Measurements from ENCODE around the gene DGKG. TPM values are rescaled to one million over a fixed set of nuclear protein-coding genes. Genes with fewer than 3 reads are reported as not detected.

Gene DGKG
- total RNA-seq, 4 donors from 2014 or later, result 1.1 to 9.5 (median 1.7) TPM

DNA sequence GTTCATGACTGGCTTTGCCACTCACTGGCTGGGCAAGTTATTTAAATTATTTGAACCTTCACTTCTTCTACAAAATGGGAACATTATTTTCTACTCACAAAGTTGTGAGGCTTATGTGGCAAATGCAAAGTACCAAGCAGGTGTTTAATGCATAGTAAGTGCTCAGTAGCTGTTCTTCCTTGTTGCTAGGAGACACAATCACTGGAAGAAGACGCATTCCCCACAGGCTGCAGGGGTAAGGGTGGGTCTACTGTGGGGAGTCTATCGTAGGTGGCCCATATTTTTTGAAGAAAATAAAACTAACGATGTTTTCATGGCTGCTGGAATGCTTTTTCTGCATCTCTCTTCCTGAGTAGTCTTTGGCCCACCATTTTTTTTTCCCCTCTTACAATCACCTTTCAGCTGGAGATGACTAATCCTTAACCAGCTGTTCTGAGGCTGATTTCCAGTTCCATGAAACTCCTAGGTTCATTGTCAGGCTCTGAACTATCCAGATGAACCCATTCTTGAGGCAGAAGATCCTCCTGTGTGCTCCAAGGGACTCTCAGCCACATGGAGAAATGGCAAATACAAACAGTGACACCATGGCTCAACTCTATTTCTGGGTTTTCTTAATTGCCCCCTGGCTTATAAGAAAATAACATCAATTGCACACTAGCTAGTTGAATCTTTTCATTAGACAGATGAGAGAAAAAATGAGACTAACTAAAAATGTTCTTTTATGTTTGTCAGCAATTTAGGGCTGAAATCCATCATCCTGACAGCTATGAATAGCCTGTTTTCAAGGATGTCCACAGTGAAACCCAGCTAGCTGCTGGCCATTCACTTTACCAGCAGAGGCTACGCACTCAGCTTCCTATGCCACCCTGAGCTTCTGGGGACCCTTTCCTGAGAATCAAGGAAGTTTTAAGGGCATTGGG is 144.9 kb downstream of the DGKG start:
- 82 to 85% methylated on average over 4 of the region's 4 CpGs for WGBS, 2 donors
- no peak for TF ChIP-seq POLR2A (IDR thresholded peaks at IDR 0.05)
- TF ChIP-seq, protein P1, sequence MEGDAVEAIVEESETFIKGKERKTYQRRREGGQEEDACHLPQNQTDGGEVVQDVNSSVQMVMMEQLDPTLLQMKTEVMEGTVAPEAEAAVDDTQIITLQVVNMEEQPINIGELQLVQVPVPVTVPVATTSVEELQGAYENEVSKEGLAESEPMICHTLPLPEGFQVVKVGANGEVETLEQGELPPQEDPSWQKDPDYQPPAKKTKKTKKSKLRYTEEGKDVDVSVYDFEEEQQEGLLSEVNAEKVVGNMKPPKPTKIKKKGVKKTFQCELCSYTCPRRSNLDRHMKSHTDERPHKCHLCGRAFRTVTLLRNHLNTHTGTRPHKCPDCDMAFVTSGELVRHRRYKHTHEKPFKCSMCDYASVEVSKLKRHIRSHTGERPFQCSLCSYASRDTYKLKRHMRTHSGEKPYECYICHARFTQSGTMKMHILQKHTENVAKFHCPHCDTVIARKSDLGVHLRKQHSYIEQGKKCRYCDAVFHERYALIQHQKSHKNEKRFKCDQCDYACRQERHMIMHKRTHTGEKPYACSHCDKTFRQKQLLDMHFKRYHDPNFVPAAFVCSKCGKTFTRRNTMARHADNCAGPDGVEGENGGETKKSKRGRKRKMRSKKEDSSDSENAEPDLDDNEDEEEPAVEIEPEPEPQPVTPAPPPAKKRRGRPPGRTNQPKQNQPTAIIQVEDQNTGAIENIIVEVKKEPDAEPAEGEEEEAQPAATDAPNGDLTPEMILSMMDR (IDR thresholded peaks at IDR 0.05), result no peak
- intact Hi-C loops (cut with DNase I; ENCODE audit: low total_unique reads), result no loop called here

DNA sequence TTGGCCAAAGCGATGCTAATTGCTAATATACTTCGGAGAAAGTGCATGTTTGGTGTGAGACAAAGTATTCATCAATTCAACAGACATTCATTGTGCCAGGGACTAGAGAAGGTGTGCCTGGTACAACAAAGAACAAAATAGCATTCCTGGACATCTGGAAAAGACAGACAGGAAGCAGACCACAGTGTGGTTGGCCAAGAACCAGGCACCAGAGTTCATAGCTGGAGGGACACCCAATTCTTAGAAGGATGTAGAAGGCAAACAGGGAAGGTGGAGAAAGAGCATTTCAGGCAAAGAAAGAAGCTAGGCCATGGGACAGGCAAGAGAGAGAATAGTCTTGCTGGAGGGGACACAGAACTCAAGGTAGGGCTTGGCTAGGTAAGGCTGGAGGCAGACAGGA is 147.4 kb downstream of the DGKG start:
- no peak for DNase-seq (ENCODE audit: low spot score in 2 of 2)
- 78 to 83% methylated on average over 2 of the region's 2 CpGs for WGBS, 2 donors
- TF ChIP-seq POLR2A (IDR thresholded peaks at IDR 0.05), result no peak
- TF ChIP-seq, protein P1 (IDR thresholded peaks at IDR 0.05), result no peak
- H3K4me3 ChIP-seq (ENCODE audit: low read depth, poor library complexity, severe bottlenecking), result no peak overlapping the region
- intact Hi-C loops (cut with DNase I; ENCODE audit: low total_unique reads), result no loop called here

More for the DNA sequence above, 144.9 kb downstream of the DGKG start:
- no peak for DNase-seq (ENCODE audit: low spot score in 2 of 2)
- no peak overlapping the region for H3K4me3 ChIP-seq (ENCODE audit: low read depth, poor library complexity, severe bottlenecking)

DNA sequence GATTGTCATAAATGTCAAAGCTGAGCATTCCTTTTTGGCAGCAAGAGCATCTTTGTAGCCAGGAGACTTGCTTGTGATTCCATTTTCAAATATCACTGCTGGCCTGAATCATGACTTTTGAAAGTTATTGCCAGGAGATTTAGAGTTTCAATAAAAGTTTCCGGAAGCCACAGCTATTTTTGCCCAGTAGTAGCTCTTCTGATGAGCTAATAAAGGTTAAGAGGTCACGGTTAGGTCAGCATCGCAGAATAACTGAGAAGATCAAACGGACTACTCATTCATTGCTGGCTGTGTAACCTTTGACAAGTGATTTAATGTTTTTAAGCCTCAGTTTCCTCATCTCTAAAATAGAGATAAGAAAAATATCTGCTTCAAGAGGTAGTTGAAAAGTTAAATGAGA is 148.1 kb downstream of the DGKG start:
- no peak for DNase-seq (ENCODE audit: low spot score in 2 of 2)
- intact Hi-C loops (cut with DNase I; ENCODE audit: low total_unique reads), result no loop called here
- no peak for TF ChIP-seq POLR2A (IDR thresholded peaks at IDR 0.05)
- TF ChIP-seq, protein P1 (IDR thresholded peaks at IDR 0.05), result no peak
- no peak overlapping the region for H3K4me3 ChIP-seq (ENCODE audit: low read depth, poor library complexity, severe bottlenecking)
- WGBS, 2 donors, result 47 to 50% methylated on average over 4 of the region's 4 CpGs

DNA sequence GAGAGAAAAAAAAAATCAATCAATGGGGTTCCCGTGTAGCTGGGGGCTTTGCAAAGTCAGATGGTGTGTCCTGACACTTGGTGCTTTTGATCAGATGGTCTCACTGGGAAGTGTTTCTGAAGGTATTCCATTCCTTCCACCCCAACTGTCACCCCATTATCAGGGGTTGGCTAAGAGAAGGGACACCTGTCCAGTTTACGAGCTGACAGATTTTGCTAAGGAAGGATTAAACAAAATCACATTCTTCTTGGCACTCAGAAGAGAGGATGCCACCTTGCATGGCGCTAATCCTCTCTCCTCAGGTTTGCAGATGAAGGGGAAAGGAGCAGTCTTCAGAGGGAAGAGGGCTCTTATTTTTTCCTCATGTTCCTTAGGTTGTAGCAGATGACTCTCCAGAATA is 149.4 kb downstream of the DGKG start:
- H3K4me3 ChIP-seq (ENCODE audit: low read depth, poor library complexity, severe bottlenecking), result no peak overlapping the region
- DNase-seq (ENCODE audit: low spot score in 2 of 2), result no peak
- 93 to 98% methylated on average over 3 of the region's 3 CpGs for WGBS, 2 donors
- no peak for TF ChIP-seq POLR2A (IDR thresholded peaks at IDR 0.05)
- TF ChIP-seq, protein P1 (IDR thresholded peaks at IDR 0.05), result no peak
- intact Hi-C loops (cut with DNase I; ENCODE audit: low total_unique reads), result no loop called here

DNA sequence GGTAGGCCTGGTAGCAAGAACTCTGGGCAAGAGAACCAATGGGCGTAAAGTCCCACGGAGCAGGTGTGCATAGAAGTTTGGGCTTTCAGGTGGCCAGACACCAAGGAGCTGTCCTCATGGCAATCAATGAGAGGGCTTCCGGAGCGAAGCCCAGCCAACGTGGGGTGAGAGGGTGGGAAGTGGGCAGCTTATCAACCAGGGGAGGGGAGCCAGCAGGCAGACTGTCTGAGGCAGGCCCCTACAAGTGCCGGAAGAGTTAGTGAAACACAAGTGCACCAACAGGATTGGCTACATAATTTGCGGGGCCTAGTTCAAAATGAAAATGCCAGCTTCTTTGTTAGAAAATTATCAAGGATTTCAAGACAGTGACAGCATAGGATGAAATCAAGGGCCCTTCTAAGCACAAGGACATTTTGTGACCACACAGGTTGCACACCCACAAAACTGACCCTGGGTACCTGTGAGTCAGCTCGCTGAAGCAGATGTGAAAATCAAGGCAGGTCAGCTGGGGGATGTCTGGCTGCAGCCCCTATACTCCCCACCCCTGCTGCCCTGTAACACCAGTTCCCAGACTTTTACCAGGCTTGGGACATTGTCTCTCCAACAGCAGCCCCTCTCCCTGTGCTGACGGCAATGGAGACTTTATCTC is 151.1 kb downstream of the DGKG start:
- DNase-seq (ENCODE audit: low spot score in 2 of 2), result no peak
- intact Hi-C loops (cut with DNase I; ENCODE audit: low total_unique reads), result no loop called here
- WGBS, 2 donors, result 66 to 67% methylated on average over 9 of the region's 9 CpGs
- TF ChIP-seq, protein P1 (IDR thresholded peaks at IDR 0.05), result no peak
- no peak for TF ChIP-seq POLR2A (IDR thresholded peaks at IDR 0.05)
- no peak overlapping the region for H3K4me3 ChIP-seq (ENCODE audit: low read depth, poor library complexity, severe bottlenecking)

All from lower leg skin (tissue), 4 donors.